ENCODE data around the gene RAB11FIP3.
"Not testable (repeated sequence)": the region's sequence is repeated elsewhere in the genome, so short reads cannot be mapped to it uniquely, and the experiment has no call there.

Gene RAB11FIP3

DNA sequence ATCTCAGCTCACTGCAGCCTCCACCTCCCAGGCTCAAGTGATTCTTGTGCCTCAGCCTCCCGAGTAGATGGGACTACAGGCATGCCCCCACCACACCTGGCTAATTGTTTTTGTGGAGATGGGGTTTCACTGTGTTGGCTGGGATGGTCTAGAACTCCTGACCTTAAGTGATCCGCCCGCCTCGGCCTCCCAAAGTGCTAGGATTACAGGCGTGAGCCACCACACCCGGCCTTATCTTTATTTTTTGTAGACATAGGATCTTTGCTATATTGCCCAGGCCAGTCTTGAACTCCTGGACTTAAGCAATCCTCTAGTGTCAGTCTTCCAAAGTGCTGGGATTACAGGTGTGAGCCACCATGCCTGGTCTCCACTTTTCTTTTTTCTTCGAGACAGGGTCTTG lies 44.0 kb downstream of the RAB11FIP3 start:
- not testable (repeated sequence) for DNase-seq

DNA sequence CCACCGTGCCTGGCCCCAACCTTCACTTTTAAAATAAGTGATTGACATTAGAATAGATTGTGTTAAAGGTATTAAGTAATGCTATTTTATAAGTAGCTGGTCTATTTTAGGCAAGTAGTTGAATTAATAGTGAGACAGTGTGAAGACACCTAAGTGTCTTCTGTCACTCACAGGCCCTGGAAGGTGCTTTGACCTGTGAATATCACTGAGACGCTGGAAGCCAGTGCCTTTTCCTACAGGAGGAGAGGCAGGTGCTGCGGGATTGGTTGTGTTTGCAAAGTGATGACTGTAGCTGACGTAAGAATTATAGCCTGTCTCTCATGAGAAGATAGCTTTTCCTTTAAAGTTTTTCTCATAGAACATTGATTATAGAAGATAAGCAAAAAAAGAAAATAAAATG lies 45.0 kb downstream of the RAB11FIP3 start:
- no peak for DNase-seq

DNA sequence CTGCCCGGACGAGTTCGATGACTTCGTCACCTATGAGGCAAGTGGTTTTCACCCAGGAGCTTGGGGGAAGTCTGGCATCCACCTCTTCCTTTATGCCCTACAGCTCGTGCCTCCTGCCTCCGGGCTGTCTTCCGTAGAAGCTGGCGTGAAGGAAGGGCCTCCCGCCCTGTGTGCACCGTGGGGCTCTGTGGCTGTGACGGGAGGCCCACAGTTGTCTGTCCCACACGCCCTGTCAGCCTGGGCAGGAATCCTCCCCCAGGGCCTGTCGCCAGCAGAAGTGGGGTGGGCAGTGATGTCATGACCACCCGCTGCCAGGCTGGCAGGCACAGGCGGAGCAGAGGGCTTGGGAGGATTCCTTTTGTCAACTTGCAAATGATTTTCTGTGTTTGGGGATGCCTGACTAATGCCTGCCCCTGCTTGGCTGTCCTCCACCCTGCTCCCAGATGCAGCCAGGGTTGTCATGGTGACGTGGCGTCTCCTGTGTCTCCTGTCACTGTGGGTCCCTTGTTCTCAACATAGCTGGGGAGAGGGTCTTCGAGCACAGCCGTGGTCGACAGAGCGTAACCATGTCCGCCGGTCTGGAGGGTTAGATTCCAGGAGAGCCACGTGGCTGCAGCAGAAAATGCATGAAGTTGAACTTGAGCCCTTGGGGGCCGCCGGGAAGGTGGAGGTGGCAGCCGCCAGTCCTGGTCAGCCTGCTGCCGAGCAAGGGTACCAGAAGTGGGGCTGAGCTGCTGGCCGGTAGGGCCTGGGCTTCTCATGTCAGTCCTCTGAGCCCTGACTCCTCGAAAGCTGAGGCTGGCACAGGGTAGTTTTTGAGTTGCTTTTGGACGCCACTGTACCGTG lies 46.1 kb downstream of the RAB11FIP3 start:
- no peak for DNase-seq

DNA sequence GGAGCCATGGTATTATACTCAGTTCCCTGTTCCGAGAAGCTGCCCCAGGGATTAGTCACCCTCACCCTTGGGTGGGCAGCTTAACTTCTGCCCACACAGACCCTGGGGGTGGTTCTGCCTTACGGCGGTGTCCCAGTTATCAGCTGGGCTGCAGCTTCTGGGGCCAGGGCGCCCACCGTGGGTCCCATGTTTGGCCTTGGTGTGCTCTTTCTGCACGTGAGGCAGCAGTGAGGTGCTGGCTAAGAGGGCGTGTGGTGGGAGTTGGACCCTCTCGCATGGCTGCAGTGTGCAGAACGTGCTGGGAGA lies 46.7 kb downstream of the RAB11FIP3 start:
- no peak for DNase-seq

DNA sequence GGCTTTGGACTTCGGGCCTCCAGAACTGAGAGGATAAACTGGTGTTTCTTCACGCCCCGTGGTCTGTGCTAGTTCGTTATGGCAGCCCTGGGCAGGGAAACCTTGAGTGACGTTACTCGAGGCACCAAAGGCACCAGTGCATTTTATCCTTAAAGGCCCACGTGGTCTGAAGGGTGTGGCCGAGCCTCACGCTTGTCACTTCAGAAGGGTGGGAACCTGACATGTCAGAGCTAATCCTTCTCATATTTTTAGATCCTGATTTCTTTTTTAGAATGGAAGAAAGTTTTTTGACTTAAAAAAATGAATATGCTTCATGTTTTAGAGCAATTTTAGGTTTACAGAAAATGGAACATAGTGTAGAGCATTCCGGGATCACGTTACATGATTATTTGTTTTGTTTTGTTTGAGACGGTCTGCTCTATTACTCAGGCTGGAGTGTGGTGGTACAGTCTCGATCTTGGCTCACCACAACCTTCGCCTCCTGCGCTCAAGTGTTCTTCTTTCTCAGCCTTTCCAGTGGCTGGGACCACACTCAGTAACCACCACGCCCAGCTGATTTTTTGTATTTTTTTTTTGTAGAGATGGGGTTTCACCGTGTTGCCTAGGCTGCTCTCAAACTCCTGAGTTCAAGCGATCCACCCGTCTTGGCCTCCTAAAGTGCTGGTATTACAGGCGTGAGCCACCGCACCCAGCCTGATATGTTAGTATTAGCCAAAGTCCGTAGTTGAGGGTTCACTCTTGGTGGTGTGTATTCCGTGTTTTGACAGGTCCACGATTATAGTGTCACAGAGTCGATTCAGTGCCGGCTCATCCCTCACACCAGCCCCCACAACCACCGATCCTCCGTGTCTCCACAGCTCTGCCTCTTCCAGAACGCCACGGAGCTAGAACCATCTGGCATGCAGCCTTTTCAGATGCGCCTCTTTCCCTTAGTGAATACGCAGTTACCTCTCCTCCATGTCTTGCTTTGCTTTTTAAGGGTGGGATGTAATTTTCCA lies 47.9 kb downstream of the RAB11FIP3 start:
- DNase-seq = no peak

DNA sequence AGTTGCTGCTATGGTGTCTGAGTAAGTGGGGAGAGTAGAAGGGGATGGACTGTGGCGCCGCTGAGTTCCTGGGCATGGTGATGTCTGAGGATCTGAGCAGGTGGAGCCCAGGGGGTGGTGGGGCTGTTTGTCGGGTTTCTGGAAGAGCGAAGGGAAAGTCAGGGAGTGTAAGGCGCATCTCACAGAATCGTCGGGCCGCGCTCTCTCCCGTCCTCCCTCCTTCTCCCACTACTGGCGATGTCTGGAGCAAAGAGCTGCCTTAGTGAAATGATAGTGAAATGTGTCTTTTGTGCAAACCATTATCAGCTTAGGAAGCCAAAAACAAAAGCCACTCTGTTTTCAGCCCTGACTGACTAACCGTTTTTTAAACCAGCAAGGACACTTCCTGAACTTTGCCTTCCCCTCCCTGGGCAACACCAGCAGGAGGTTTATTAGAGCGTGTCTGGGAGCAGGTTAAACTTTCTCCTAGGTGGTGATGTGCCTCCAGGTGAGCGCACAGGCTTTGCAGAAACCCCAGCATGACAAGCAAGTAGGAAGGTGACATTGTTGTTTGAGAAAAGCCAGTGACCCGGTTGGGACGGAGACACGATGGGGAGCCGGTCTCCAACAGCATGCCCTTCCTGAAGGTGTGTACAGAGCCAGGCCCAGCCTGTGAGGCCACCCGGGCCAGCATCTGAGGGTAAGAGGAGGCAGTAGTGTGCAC lies 49.1 kb downstream of the RAB11FIP3 start:
- no peak for DNase-seq

DNA sequence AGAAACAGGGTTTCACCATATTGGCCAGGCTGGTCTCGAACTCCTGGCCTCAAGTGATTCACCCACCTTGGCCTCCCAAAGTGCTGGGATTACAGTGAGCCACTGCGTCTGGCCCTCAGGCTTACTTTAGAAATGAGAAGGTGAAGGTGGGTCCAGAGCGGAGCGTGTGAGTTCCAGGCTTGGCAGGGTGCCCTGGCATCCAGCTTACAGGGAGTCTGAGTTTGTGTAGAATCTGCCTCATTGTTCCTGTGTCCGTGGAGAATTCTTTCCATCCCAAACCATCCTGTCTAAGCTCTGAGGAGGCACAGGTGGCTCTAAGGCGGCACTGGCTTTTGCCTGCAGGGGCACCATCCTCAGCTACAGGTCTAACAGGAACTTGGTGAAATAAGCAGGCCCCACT lies 50.6 kb downstream of the RAB11FIP3 start:
- no peak for DNase-seq

DNA sequence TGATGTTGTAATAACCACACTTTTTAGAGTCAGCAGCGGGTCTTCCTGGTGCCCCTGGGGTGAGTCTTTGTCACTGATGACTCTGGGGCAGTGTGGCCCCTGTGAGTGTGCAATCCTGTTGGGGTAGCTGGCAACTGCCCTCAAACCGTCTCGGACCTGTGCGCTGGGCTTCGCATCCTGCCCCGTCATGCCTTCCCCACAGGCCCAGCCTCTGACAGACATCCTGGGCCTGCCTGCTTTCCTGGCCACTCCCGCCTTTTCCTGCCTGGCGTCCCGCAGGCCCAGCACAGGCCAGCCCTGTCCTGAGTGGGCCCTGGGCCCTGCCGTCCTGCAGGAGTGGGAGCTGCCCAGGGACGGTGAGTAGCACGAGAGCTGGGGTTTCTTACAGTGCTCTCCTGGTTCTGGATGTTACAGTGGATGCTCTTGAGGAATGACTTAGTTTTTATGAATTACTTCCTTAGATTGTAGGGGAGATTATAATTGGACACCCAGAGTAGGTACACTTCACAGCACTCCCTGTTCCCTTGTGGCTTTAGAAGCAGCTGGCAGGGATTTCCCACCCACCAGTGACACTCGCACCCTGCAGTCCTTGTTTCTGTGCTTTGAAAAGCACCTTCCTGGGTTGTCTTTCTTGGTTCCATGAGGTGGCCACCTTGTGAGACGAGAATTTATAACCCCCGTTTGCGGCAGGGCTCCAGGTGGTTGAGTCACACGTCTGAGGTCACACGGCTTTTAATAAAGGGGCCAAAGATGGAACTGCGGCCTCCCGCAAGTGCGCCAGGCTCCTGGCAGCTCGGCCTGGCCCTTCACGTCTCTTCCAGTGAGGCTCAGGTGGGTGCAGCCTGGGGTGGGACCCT lies 52.1 kb downstream of the RAB11FIP3 start:
- DNase-seq = no peak

DNA sequence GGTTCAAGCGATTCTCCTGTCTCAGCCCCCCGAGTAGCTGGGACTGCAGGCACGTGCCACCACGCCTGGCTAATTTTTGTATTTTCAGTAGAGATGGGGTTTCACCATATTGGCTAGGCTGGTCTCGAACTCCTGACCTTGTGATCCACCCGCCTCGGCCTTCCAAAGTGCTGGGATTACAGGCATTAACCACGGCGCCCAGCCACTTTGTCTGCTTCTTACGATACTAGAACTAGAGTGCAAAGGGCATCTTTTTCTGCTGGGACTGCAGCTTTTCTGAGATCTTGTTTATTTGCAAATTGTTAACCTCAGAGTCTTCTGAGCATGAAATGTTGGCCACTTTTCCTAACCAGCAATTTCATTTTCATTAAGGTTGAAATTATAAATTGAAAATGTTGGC lies 52.8 kb downstream of the RAB11FIP3 start:
- not testable (repeated sequence) for DNase-seq

DNA sequence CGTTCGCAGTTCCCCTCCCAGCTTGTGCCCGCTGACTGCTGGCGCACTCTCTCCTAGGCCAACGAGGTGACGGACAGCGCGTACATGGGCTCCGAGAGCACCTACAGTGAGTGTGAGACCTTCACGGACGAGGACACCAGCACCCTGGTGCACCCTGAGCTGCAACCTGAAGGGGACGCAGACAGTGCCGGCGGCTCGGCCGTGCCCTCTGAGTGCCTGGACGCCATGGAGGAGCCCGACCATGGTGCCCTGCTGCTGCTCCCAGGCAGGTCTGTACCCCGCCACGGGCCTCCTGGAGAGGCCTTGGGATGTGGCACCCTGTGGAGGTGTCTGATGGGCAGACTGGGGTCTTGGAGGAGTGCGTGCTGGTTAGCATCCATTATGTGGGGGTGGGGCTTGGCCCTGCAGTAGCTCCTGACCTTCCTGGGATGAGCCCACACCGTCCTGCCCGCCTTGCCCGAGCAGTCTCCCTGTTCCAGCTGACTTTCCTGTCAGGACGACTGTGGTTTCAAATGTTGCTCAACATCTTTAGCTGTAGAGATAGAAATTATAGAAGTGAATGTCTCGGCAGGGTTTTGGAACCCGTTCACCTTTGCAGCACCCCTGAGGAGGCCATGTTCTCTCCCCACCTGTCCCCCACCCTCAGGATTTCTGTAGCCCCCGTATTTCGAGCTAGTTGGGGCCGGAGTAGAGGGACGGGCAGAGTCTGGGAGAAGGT lies 57.2 kb downstream of the RAB11FIP3 start:
- no peak for DNase-seq

DNA sequence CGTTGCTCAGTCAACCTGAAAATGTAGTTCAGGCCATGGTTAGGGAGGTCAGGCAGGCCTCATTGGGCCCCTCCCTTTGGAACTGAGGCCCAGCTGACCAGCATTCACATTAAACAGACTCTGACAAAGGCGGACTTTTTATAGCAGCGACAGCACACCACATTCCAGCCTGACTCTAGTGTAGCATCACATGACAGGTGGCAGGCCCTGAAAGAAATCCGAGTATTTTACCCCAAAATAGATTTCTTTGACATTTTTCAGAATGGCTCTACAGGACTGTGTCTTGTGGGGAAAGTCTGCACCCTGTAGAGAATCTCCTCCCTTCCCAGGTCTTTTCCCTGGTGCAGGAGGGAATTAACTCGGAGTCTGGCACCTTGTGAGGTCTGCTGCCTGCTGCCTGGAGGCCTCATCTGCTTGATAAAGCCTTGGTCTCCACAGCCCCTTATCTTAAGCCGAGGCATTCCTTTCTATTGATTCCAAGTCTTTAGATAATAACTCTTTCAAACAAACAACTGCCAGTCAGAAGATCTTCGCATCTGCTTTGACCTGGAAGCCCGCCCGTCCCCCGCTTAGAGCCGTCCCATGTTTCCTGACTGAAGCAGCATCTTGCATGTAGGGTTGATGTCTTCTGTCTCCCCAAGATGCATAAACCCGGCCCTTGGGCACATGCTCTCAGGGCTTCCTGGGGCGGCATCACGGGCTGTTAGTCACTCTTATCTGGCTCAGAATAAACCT lies 58.1 kb downstream of the RAB11FIP3 start:
- DNase-seq = no peak

DNA sequence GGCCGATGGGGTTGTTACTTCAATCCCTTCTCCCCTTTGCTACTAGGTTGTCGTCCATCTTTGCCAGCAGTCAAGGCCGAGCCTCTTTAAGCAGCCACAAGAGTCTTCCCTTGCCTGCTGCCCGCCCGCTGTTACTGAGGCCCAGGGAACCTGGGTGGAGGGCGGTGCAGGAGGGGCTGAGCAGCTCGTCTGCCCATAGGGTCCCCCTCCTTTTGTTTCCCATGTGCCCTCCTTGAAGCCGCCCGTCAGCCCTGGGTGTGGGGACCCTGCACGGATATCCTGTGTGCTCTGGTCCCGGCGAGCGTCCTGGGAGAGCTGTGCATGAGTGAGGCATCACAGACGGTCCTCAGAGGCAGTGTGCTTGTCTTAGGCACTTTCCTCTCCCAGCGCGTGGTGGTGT lies 64.2 kb downstream of the RAB11FIP3 start:
- DNase-seq = no peak

DNA sequence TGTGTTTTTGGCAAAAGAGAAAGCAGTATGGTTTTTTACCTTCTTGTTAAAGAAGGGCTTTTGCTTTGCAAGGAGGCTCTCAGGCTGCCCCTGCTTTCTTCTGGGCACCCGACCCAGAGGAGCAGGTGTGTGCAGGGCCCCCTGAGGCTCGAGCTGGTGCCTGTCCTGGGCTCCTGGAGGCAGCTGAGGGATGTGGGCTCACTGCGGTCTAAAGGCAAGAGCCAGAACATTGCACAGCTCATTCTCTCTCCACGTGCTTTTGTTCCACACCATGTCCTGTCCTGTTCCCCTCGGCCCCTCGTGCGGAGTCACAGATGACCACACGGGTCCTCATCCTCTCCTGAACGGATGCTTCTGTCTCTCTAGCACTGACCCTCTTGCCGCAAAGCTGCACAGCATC lies 65.3 kb downstream of the RAB11FIP3 start:
- DNase-seq = no peak

DNA sequence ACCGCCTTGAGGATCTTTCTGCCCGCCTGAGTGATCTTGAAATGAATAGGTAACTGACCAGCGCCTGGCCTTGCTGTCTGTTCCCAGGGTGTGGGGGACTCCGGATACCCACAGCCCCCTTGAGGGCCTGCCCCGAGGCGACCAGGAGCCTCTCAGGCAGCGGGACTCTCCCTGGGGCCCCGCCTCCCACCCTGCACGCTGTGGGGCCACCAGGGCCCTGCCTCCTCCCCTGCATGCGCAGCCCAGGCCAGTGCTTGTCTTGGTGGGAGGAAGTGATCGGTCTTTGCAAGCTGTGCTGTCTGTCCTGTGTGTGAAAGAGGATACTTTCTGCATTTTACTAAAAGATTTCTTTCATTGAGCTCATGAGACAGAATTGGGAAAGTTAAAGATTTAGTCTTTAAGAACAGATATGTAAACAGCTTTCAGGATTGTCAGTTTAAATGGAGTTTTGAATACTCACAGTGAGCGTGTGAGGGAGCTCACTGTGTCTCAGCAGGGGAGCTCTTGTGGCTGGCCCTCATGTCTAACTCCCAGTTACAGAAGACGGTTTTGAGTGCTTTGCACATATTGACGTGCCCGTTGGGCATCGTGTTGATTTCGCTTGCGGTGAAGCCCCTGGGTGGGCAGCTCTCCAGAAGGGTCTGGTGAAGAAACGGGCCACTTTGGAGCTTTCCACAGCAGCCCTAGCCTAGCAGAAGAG lies 65.9 kb downstream of the RAB11FIP3 start:
- no peak for DNase-seq

DNA sequence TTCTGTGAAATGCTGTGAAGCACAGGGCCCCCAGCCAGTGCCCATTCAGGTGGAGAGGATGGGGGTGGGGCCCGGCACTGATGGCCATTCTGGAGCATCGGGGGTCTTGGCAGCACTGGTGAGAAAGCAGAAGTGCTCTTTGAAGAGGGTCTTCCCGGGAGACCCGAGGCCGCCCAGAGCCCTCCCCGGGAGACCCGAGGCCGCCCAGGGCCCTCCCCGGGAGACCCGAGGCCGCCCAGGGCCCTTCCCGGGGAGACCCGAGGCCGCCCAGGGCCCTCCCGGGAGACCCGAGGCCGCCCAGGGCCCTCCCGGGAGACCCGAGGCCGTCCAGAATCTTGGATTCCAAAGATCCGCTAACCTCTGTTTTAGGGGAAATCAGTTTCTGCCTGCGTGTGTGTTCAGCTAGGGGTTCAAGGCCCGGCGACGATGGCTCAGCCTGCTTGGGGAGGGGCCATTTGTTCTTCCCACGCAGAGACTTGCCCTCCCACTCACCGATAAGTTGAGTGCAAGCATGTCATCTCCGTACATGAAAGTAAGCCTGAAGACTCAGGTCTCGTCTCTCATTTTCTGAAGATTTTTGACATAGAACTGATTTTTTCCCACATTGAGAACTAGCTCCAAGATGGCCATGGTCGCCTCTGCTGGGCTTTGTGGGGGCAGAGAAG lies 66.9 kb downstream of the RAB11FIP3 start:
- DNase-seq = no peak

DNA sequence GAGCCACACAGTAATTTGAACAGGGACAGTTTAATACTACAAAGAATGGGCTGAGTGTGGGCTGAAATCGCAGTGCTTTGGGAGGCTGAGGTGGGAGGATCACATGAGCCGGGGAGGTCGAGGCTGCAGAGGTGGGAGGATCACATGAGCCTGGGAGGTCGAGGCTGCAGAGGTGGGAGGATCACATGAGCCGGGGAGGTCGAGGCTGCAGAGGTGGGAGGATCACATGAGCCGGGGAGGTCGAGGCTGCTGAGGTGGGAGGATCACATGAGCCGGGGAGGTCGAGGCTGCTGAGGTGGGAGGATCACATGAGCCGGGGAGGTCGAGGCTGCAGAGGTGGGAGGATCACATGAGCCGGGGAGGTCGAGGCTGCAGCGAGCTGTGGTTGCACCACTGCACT lies 69.2 kb downstream of the RAB11FIP3 start:
- DNase-seq = not testable (repeated sequence)

DNA sequence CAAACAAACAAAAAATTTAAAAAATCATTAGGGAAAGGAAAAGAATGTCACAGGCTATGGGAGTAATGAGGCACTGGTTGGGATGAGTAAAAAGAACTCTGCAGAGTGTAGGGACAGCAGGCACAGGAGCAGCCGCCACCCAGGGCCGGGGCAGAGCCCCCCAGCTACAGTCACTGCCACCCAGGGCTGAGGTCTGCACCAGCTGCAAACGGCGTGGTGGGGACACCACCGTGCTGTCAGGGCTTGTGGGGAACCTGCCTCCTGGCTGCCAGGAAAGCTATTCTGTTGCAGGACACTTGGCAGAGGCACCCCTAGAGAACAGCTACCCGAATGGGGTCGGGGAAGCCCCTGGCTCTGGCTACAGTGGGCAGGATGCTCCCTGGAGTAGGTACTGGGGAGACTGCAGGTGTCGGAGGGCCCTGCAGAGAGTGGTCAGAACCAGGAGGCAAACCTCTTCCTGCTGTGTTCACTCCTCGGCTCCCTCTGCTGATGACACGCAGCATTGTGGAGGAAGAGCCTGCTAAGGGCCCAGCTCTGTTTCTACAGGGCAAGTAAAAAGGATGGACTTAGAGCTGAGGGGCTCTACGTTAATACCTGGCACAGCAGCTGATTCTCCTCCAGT lies 69.8 kb downstream of the RAB11FIP3 start:
- peak; percentile 14 for DNase-seq

DNA sequence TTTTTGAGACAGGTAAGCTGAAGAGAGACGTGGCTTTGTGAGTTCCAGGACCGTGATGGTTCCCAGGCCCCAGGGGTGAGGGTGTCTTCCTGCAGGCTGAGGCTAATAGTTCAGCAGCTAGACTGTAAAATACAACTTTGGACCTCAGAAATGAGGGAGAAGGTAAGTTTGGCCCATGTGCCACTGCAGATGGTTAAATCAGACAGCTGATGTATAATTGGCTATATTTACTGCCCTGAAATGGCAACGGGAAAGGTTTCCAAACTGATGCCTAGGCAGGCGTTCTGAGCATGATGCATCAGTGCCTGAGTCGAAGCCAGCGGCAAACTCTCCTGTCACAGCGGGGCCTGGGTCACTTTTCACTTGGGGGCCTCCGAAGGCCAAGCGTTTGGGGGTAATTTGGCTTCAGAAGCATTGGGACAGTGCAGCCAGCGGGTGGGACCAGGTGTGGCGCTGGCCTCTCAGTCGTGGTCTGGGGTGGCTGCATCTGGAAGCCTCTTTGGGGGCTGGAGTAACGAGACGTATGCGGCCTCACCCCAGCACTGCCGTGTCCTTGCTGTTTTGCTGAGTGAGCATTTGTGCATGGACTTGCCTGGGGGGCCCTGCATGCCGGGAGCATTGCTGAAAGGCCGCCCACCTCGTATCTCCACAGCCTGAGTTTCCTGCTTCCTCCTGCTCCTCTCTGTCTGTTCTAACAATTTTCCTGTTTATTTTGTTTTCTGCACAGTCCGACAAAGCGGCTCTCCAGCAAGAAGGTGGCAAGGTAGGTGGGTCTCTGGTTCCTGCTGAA lies 70.8 kb downstream of the RAB11FIP3 start:
- DNase-seq = no peak
